ENCODE measurements around the gene ANKRD44. TPM values are rescaled to one million over a fixed set of nuclear protein-coding genes. Genes with fewer than 3 reads are reported as not detected.
"Not testable (repeated sequence)": the region's sequence is repeated elsewhere in the genome, so short reads cannot be mapped to it uniquely, and the experiment has no call there.

The ANKRD44 gene
- total RNA-seq, 1 donor from 2014 or later = 12.0 TPM

DNA sequence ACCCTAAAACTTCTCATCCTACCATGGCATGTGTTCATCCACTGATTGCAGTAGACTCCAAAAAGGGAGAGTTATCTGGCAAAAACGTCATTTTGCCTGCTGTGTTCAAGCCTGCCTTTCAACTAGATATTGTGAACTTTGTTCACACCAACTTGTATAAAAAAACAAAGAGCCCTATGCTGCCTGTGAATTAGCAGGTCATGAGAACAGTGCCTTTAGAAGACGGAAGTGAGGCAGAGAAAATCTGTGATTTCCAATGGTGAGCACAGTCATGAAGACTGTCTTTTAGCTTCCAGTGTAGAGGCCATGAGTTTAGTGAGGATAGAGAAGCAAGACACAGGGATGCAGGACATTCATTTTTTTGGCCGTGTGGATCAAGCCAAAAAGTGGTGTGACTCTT lies 280.5 kb downstream of the ANKRD44 start:
- Mint-ChIP-seq H3K27ac (ENCODE audit: unreplicated experiment) (no peak overlapping the region), H3K4me3 (ENCODE audit: unreplicated experiment) (no peak overlapping the region), H3K9me3 (ENCODE audit: unreplicated experiment) (peaks cover 2% of the 10 kb centered on the region), H3K4me1 (ENCODE audit: low read depth, unreplicated experiment) (peaks cover 10% of the 10 kb centered on the region), H3K27me3 (ENCODE audit: unreplicated experiment) (no peaks in the 10 kb centered on the region), H3K36me3 (ENCODE audit: unreplicated experiment) (no peaks in the 10 kb centered on the region)
- TF ChIP-seq, protein P1, sequence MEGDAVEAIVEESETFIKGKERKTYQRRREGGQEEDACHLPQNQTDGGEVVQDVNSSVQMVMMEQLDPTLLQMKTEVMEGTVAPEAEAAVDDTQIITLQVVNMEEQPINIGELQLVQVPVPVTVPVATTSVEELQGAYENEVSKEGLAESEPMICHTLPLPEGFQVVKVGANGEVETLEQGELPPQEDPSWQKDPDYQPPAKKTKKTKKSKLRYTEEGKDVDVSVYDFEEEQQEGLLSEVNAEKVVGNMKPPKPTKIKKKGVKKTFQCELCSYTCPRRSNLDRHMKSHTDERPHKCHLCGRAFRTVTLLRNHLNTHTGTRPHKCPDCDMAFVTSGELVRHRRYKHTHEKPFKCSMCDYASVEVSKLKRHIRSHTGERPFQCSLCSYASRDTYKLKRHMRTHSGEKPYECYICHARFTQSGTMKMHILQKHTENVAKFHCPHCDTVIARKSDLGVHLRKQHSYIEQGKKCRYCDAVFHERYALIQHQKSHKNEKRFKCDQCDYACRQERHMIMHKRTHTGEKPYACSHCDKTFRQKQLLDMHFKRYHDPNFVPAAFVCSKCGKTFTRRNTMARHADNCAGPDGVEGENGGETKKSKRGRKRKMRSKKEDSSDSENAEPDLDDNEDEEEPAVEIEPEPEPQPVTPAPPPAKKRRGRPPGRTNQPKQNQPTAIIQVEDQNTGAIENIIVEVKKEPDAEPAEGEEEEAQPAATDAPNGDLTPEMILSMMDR (IDR thresholded peaks at IDR 0.05; ENCODE audit: partially characterized antibody, unreplicated experiment) = no peak
- no peak for DNase-seq

DNA sequence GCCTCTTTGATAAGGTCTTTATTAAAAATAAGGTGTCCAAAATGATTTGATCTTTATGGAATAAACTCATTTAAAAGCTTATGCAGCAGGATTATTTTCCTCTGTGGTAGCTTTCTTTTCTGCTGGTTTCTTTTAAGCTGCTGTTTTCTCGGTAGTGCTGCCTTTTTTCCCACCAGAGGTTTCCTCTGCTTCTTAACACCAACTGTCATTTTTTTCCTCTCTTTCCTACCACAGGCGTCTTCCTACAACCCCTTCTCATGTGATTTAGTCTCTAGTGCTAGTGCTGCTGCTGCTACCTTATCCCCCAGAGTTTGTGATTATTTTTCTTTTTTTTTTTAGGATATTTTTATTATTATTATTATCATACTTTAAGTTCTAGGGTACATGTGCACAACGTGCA lies 281.9 kb downstream of the ANKRD44 start:
- H3K27me3 Mint-ChIP-seq (ENCODE audit: unreplicated experiment) = no peaks in the 10 kb centered on the region
- H3K36me3 Mint-ChIP-seq (ENCODE audit: unreplicated experiment) = no peaks in the 10 kb centered on the region
- H3K4me3 Mint-ChIP-seq (ENCODE audit: unreplicated experiment) = no peak overlapping the region
- TF ChIP-seq, protein P1 (IDR thresholded peaks at IDR 0.05; ENCODE audit: partially characterized antibody, unreplicated experiment) = no peak
- peaks cover 10% of the 10 kb centered on the region for H3K4me1 Mint-ChIP-seq (ENCODE audit: low read depth, unreplicated experiment)
- DNase-seq = no peak
- peaks cover 2% of the 10 kb centered on the region for H3K9me3 Mint-ChIP-seq (ENCODE audit: unreplicated experiment)
- H3K27ac Mint-ChIP-seq (ENCODE audit: unreplicated experiment) = no peak overlapping the region

DNA sequence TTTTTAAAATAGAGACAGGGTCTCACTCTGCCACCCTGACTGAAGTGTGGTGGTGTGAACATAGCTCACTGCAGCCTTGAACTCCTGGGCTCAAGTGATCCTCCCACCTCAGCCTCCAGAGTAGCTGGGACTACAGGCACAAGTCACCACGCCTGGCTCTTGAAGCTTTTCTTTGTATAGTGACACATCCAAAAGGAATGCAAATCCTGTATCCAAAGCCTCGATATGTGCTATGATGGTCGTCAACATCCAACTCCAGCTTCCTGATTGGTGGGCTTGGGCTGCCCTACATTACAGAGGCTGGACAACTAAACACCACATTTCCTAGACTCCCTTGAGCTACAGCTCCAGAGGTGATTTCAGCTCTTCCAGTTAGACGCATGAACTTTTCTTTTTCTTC lies 282.4 kb downstream of the ANKRD44 start:
- Mint-ChIP-seq H3K4me3 (ENCODE audit: unreplicated experiment) (no peak overlapping the region), H3K27ac (ENCODE audit: unreplicated experiment) (no peak overlapping the region), H3K27me3 (ENCODE audit: unreplicated experiment) (no peaks in the 10 kb centered on the region), H3K9me3 (ENCODE audit: unreplicated experiment) (peaks cover 2% of the 10 kb centered on the region), H3K36me3 (ENCODE audit: unreplicated experiment) (no peaks in the 10 kb centered on the region), H3K4me1 (ENCODE audit: low read depth, unreplicated experiment) (peaks cover 14% of the 10 kb centered on the region)
- TF ChIP-seq, protein P1 (IDR thresholded peaks at IDR 0.05; ENCODE audit: partially characterized antibody, unreplicated experiment) = no peak
- no peak for DNase-seq

DNA sequence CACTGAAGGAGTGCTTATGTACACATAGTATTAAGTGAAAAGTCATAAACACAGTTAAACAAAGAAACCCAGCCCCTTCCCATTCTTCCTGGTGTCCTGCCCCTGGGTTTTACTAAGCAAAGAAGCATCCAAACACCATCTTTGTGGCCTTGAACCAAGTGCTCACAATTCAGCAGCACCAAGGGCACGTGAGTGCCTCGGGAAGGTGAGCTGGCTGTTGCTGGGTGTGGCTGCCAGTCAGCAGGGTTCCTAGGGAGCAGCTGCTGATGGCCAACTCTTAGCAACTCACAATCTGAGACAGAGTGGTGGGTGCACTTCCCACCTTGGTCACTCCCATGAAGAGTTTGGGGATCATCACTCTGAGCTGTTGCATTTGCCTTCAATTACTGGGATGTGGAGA lies 286.4 kb downstream of the ANKRD44 start:
- H3K27me3 Mint-ChIP-seq (ENCODE audit: unreplicated experiment) = no peaks in the 10 kb centered on the region
- no peak overlapping the region for H3K27ac Mint-ChIP-seq (ENCODE audit: unreplicated experiment)
- peaks cover 22% of the 10 kb centered on the region for H3K4me1 Mint-ChIP-seq (ENCODE audit: low read depth, unreplicated experiment)
- H3K4me3 Mint-ChIP-seq (ENCODE audit: unreplicated experiment) = no peak overlapping the region
- DNase-seq = no peak
- H3K36me3 Mint-ChIP-seq (ENCODE audit: unreplicated experiment) = no peaks in the 10 kb centered on the region
- peaks cover 2% of the 10 kb centered on the region for H3K9me3 Mint-ChIP-seq (ENCODE audit: unreplicated experiment)
- TF ChIP-seq, protein P1 (IDR thresholded peaks at IDR 0.05; ENCODE audit: partially characterized antibody, unreplicated experiment) = no peak

DNA sequence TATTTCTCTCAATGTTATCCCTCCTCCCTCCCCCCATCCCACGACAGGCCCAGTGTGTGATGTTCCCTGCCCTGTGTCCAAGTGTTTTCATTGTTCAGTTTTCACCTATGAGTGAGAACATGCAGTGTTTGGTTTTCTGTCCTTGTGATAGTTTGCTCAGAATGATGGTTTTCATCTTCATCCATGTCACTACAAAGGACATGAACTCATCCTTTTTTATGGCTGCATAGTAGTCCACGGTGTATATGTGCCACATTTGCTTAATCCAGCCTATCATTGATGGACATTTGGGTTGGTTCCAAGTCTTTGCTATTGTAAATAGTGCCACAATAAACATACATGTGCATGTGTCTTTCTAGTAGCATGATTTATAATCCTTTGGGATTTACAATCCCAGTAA lies 289.7 kb downstream of the ANKRD44 start:
- not testable (repeated sequence) for H3K27ac Mint-ChIP-seq (ENCODE audit: unreplicated experiment); H3K36me3 Mint-ChIP-seq (ENCODE audit: unreplicated experiment); DNase-seq; H3K9me3 Mint-ChIP-seq (ENCODE audit: unreplicated experiment); H3K27me3 Mint-ChIP-seq (ENCODE audit: unreplicated experiment); H3K4me3 Mint-ChIP-seq (ENCODE audit: unreplicated experiment)
- peaks cover 17% of the 10 kb centered on the region for H3K4me1 Mint-ChIP-seq (ENCODE audit: low read depth, unreplicated experiment)

DNA sequence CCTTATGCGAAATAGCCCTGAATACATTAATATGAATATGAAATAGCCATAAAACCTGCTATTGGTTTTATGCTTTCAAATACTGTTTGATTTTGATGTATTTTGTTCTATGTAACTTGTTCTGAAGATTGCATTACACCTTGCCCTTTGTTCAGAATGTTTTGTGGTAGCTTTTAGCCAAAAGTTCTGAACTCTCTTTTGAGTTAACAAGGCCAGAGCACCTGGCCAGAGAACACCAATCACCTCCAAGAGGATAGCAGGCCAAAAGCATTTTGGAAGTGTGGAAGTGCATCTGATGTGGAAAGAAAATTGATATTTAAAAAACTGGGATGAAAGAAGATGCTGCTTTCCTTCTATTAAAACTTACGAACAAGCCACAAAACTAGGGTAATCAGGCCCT lies 297.5 kb downstream of the ANKRD44 start:
- TF ChIP-seq, protein P1 (IDR thresholded peaks at IDR 0.05; ENCODE audit: partially characterized antibody, unreplicated experiment) = no peak
- Mint-ChIP-seq H3K4me3 (ENCODE audit: unreplicated experiment) (no peak overlapping the region), H3K9me3 (ENCODE audit: unreplicated experiment) (peaks cover 5% of the 10 kb centered on the region), H3K4me1 (ENCODE audit: low read depth, unreplicated experiment) (peaks cover 25% of the 10 kb centered on the region), H3K27ac (ENCODE audit: unreplicated experiment) (no peak overlapping the region), H3K36me3 (ENCODE audit: unreplicated experiment) (no peaks in the 10 kb centered on the region), H3K27me3 (ENCODE audit: unreplicated experiment) (peaks cover 6% of the 10 kb centered on the region)
- DNase-seq = no peak
